Neuronal stem cell (in vitro differentiated cells): ENCODE measurements around the gene RPL35A. TPM values are rescaled to one million over a fixed set of nuclear protein-coding genes. Genes with fewer than 3 reads are reported as not detected.

Experiments
- DNase-seq: peaks from one replicate; pipeline ENCODE4 v3.0.0-alpha.2; 2013; ENCODE audit warnings: low spot score
- H2AFZ ChIP-seq: one replicate; pipeline ENCODE4 v1.6.1; 2013; ENCODE audit warnings: mild to moderate bottlenecking, low read length, inconsistent platforms
- H2AK5ac ChIP-seq: 2 replicates; pipeline ENCODE4 v1.6.1; 2013; ENCODE audit warnings: low read depth, mild to moderate bottlenecking, inconsistent platforms, low read length, moderate library complexity, mixed read lengths
- H2BK120ac ChIP-seq: 2 replicates; pipeline ENCODE4 v1.6.1; 2013; ENCODE audit warnings: low read depth, mild to moderate bottlenecking, inconsistent platforms, low read length, moderate library complexity, mixed read lengths
- H2BK12ac ChIP-seq: one replicate; pipeline ENCODE4 v1.6.1; 2013; ENCODE audit warnings: low read length, inconsistent platforms
- H2BK15ac ChIP-seq: 2 replicates; pipeline ENCODE4 v1.6.1; 2013; ENCODE audit warnings: mild to moderate bottlenecking, low read length, inconsistent platforms, mixed read lengths
- H2BK5ac ChIP-seq: one replicate; pipeline ENCODE4 v1.6.1; 2013; ENCODE audit warnings: inconsistent platforms, mild to moderate bottlenecking, low read length, moderate library complexity
- H3K14ac ChIP-seq: one replicate; pipeline ENCODE4 v1.6.1; 2013; ENCODE audit warnings: low read length, inconsistent platforms
- H3K18ac ChIP-seq: 2 replicates; pipeline ENCODE4 v1.6.1; 2013; ENCODE audit warnings: low read length, inconsistent platforms
- H3K23ac ChIP-seq: 2 replicates; pipeline ENCODE4 v1.6.1; 2013; ENCODE audit warnings: low read depth, mild to moderate bottlenecking, mixed read lengths, low read length, inconsistent platforms; ENCODE audit not compliant: poor library complexity
- H3K27ac ChIP-seq: replicated peaks from 3 replicates; pipeline ENCODE4 v1.5.1; 2013; ENCODE audit warnings: low read length, inconsistent platforms
- H3K27me3 ChIP-seq, 3 experiments: 2 replicates each; pipeline ENCODE4 v1.6.1; 2013; ENCODE audit warnings: low read length in 3 of 3, mild to moderate bottlenecking in 2 of 3, inconsistent platforms in 1 of 3, low read depth in 1 of 3, mixed read lengths in 1 of 3, moderate library complexity in 1 of 3; ENCODE audit not compliant: control insufficient read depth in 3 of 3, insufficient read depth in 3 of 3
- H3K36me3 ChIP-seq, 2 donors: replicated peaks in 1 of 2; 2 replicates each; pipeline ENCODE4 v1.6.1; 2013; ENCODE audit warnings: low read length in 2 of 2; ENCODE audit not compliant: control insufficient read depth in 2 of 2, insufficient read depth in 2 of 2
- H3K4ac ChIP-seq: 2 replicates; pipeline ENCODE4 v1.6.1; 2013; ENCODE audit warnings: inconsistent platforms, mild to moderate bottlenecking, low read length, moderate library complexity
- H3K4me1 ChIP-seq, 2 donors: 1 replicate in 1 of 2; 2 replicates in 1 of 2; pipeline ENCODE4 v1.6.1; 2013; ENCODE audit warnings: low read length in 2 of 2, low read depth in 1 of 2; ENCODE audit not compliant: control insufficient read depth in 2 of 2, insufficient read depth in 1 of 2
- H3K4me2 ChIP-seq: one replicate; pipeline ENCODE4 v1.6.1; 2013; ENCODE audit warnings: mild to moderate bottlenecking, low read length, inconsistent platforms; ENCODE audit not compliant: insufficient read depth, poor library complexity, severe bottlenecking
- H3K4me3 ChIP-seq, 2 donors: 2 replicates each; pipeline ENCODE4 v1.5.1; 2013; ENCODE audit warnings: low read length in 2 of 2, mild to moderate bottlenecking in 2 of 2, inconsistent platforms in 1 of 2, moderate library complexity in 1 of 2
- H3K79me1 ChIP-seq: one replicate; pipeline ENCODE4 v1.6.1; 2013; ENCODE audit warnings: low read depth, mild to moderate bottlenecking, inconsistent platforms, low read length, moderate library complexity
- H3K9ac ChIP-seq: one replicate; pipeline ENCODE4 v1.6.1; 2013; ENCODE audit warnings: mild to moderate bottlenecking, low read depth, low read length, inconsistent platforms; ENCODE audit not compliant: poor library complexity
- H3K9me3 ChIP-seq, 2 donors: replicated peaks in 1 of 2; 2 replicates each; pipeline versions ENCODE3 to v1.6.1; 2013; ENCODE audit warnings: low read length in 2 of 2, mild to moderate bottlenecking in 2 of 2, inconsistent platforms in 1 of 2, low read depth in 1 of 2, mixed read lengths in 1 of 2, moderate library complexity in 1 of 2; ENCODE audit not compliant: control insufficient read depth in 2 of 2, insufficient read depth in 1 of 2
- H4K8ac ChIP-seq: one replicate; pipeline ENCODE4 v1.6.1; 2013; ENCODE audit warnings: low read depth, mild to moderate bottlenecking, inconsistent platforms, low read length, moderate library complexity
- H4K91ac ChIP-seq: one replicate; pipeline ENCODE4 v1.6.1; 2013; ENCODE audit warnings: low read length, low read depth, mild to moderate bottlenecking, inconsistent platforms; ENCODE audit not compliant: poor library complexity
- WGBS, 2 donors: extraction: QIAGEN DNeasy Blood & Tissue Kit; methylation state at CpG; one replicate each; pipeline ENCODE4 v1.1.7; 2013; ENCODE audit warnings: missing lambda C conversion rate in 2 of 2, mixed read lengths in 1 of 2; ENCODE audit not compliant: insufficient read length in 2 of 2, insufficient replicate concordance in 1 of 2; ENCODE audit errors: extremely low coverage in 2 of 2; 5-methylcytosine and 5-hydroxymethylcytosine counted together
- polyA plus RNA-seq, 2 experiments: library from polyadenylated mRNA; stranded (reverse); fragments of 200-250 nt; gene quantifications; one replicate each; pipeline ENCODE4 v1.2.3, GENCODE V29; 2013

The RPL35A gene
- 4,075 TPM for polyA plus RNA-seq (2013, experiment 1 of 2)
- 4,118 TPM for polyA plus RNA-seq (2013, experiment 2 of 2)

GRCh38 chr3:197949778-197950676 is at the start of gene RPL35A:
Gene RPL35A (plus strand): TSS chr3:197950190. CDS start chr3:197950968, 778 bp downstream.
- peak within 1 kb of the TSS; percentile 82 for H3K9ac ChIP-seq
- H3K4me1 ChIP-seq: peaks cover 1 to 9% of the 10 kb centered on the region in 2 donors
- WGBS, 2 donors: no CpG with 5 or more reads among the region's 36 CpGs
- H3K27ac ChIP-seq: peak within 1 kb of the TSS; percentile 67
- H3K36me3 ChIP-seq: peaks cover 27 to 43% of the 10 kb centered on the region in 2 donors
- peak; percentile 96 for DNase-seq
- H3K23ac ChIP-seq: no peak within 1 kb of the TSS
- no peak within 1 kb of the TSS for H2BK15ac ChIP-seq
- H3K4me3 ChIP-seq: peak within 1 kb of the TSS; percentile 68 to 93
- peak within 1 kb of the TSS; percentile 73 for H2AFZ ChIP-seq
- peak within 1 kb of the TSS; percentile 47 for H3K4me2 ChIP-seq
- H2BK5ac ChIP-seq: no peak within 1 kb of the TSS
- no peak within 1 kb of the TSS for H3K14ac ChIP-seq
- no peak within 1 kb of the TSS for H2BK12ac ChIP-seq
- no peaks in the 10 kb centered on the region for H3K27me3 ChIP-seq
- no peak within 1 kb of the TSS for H2BK120ac ChIP-seq
- no peak within 1 kb of the TSS for H4K91ac ChIP-seq
- peak within 1 kb of the TSS; percentile 66 for H3K18ac ChIP-seq
- no peaks in the 10 kb centered on the region for H3K9me3 ChIP-seq
- H2AK5ac ChIP-seq: no peak within 1 kb of the TSS
- no peak within 1 kb of the TSS for H3K4ac ChIP-seq
- H4K8ac ChIP-seq: no peak within 1 kb of the TSS
- H3K79me1 ChIP-seq: peaks cover 2% of the 10 kb centered on the region

- H2BK12ac ChIP-seq: no peak overlapping the region
- no CpG with 5 or more reads among the region's 4 CpGs for WGBS, 2 donors
Measured at GRCh38 chr3:197901626-197902025, 48.4 kb upstream of the RPL35A start.

DNA sequence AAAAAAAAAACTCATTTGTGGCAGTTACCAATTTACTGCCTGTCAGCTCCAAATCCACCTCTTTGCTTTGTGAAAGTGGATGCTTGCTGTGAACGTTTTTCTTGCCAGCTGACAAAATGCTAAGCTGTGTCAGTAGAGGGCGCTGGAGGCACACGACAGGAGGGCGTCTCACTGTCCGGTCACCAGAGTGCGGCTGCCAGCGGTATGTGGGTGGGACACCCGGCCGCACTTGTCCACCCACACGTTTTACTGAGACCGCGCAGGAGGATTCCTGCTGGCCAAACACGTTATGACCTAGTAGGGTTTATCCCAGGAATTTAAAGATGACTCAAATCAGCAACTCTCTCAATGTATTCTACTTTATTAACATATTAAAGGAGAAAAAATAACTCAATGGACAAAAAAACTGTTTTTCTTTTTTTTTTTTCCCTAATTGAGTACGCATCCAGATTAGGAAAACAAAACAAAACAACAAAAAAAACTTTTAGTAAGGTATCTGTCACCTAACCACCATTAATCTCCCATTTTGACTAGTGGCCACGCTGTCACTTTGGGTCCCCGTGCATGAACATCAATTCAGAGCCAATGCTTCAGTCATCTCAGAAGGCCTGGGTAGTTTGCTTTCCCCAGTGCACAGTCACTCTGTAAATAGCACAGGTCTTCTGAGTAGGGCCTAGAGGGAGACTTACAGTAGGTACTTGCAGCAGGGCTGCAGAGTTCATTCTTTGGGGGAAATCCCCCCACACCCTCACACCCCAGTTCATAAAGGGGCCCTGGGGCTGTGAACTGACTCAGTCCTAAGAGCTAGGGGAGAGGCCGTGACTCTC is 43.8 kb upstream of the RPL35A start:
- Histone ChIP-seq H3K36me3 (no peaks in the 10 kb centered on the region), H3K4me3 (no peak overlapping the region), H2BK15ac (no peak overlapping the region), H2BK5ac (no peak overlapping the region), H2AFZ (peak overlapping the region; percentile 54), H3K27me3 (no peaks in the 10 kb centered on the region), H3K9ac (no peak overlapping the region), H2AK5ac (no peak overlapping the region), H3K4me2 (no peak overlapping the region), H4K8ac (no peak overlapping the region), H3K9me3 (peaks cover 0 to 2% of the 10 kb centered on the region in 2 donors), H3K18ac (no peak overlapping the region), H3K4ac (no peak overlapping the region), H3K27ac (no peak overlapping the region), H3K79me1 (no peaks in the 10 kb centered on the region), H3K23ac (no peak overlapping the region), H2BK12ac (no peak overlapping the region), H3K14ac (no peak overlapping the region), H3K4me1 (no peaks in the 10 kb centered on the region), H2BK120ac (no peak overlapping the region), H4K91ac (no peak overlapping the region)
- WGBS, 2 donors: no CpG with 5 or more reads among the region's 17 CpGs
- peak; percentile 88 for DNase-seq

More at GRCh38 chr3:197901626-197902025, 48.4 kb upstream of the RPL35A start:
- Histone ChIP-seq H2BK120ac (no peak overlapping the region), H3K4me2 (no peak overlapping the region), H2AK5ac (no peak overlapping the region), H3K27ac (no peak overlapping the region), H2BK5ac (no peak overlapping the region), H3K4me3 (no peak overlapping the region), H3K79me1 (no peaks in the 10 kb centered on the region), H3K27me3 (no peaks in the 10 kb centered on the region), H3K4ac (no peak overlapping the region), H3K9ac (peak overlapping the region; percentile 30), H3K23ac (no peak overlapping the region), H3K9me3 (peaks cover 0 to 2% of the 10 kb centered on the region in 2 donors), H3K18ac (no peak overlapping the region), H3K14ac (no peak overlapping the region), H4K91ac (no peak overlapping the region), H3K36me3 (no peaks in the 10 kb centered on the region), H2AFZ (no peak overlapping the region), H2BK15ac (no peak overlapping the region), H3K4me1 (peaks cover 0 to 2% of the 10 kb centered on the region in 2 donors), H4K8ac (no peak overlapping the region)
- no peak for DNase-seq

DNA sequence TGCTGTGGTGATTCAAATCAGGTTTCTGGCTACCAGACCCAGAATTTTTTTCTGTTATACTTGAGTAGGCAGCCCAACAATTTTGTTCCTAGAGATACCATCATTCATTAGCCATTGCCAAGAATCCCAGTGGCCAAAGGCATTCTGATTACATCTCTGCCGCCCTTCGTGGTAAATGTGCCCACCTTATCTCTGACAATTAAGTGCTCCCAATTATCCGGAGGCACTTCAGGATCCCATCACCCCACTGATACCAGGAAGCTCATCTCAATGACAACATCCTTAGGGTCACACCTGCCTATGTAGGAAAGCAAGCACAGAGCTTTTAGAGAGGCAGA is 43.2 kb upstream of the RPL35A start:
- Histone ChIP-seq H2BK120ac (no peak overlapping the region), H2AFZ (no peak overlapping the region), H3K23ac (no peak overlapping the region), H3K4me3 (no peak overlapping the region), H2BK15ac (no peak overlapping the region), H3K18ac (no peak overlapping the region), H3K4me1 (no peaks in the 10 kb centered on the region), H3K9me3 (no peaks in the 10 kb centered on the region), H3K79me1 (no peaks in the 10 kb centered on the region), H3K14ac (no peak overlapping the region), H3K27ac (no peak overlapping the region), H3K36me3 (no peaks in the 10 kb centered on the region), H2BK5ac (no peak overlapping the region), H3K4me2 (no peak overlapping the region), H4K91ac (no peak overlapping the region), H2BK12ac (no peak overlapping the region), H4K8ac (no peak overlapping the region), H3K9ac (no peak overlapping the region), H2AK5ac (no peak overlapping the region), H3K27me3 (no peaks in the 10 kb centered on the region), H3K4ac (no peak overlapping the region)
- WGBS, 2 donors: no CpG with 5 or more reads among the region's 3 CpGs
- no peak for DNase-seq
